Raji (cell line): Measurements from ENCODE around the gene COA5.

Experiments used
- POLR2A ChIP-seq: IDR thresholded peaks from 2 replicates; pipeline ENCODE4 v1.6.1; 2011; ENCODE audit warnings: low read depth, low read length, control low read depth; ENCODE audit not compliant: insufficient read depth

Gene COA5

DNA sequence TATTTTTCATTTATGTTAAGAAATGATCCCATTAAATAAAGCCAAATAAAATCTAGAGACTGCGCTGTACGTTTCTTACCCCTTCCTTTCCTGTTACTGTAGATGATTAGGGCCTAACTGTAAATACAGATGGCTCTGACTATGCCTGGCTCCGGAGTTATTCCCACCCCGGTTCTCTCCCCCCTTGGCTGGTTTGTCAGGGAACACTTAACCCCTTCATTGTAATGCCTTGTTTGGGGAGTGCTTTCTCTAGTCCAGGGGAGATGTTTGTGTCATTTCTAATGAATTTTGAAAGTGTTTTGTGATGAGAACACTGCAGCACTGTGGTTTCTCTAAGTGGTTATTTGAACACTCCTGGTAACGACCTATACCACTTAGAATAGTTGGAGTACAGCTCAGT, 8.8 kb upstream of the COA5 start:
- TF ChIP-seq POLR2A: no peak

DNA sequence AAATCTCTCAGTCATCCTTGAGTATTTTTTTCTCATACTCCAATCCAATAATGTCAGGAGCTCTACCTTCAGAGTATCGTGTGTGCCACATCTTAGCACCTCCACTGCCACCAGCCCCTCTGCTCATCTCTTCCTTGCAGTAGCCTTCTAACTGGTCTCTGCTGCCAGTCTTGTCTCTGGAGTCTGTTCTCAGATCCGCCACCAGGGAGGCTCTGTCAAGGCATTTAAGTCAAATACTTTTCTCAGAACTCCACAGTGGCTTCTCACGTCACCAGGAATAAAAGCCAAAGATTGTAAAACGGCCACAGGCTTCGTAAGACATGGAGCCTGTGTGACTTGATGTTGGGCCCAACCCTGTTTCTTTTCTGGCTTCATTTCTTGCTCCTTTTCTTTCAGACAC, 7.2 kb upstream of the COA5 start:
- TF ChIP-seq POLR2A: no peak

GRCh38 chr2:98614024-98614739, 5.9 kb upstream of the COA5 start:
- no peak for TF ChIP-seq POLR2A

- TF ChIP-seq POLR2A: no peak
Observed at GRCh38 chr2:98608962-98609604, 771 bp upstream of the COA5 start.

- TF ChIP-seq POLR2A: no peak
Observed at GRCh38 chr2:98607741-98608115, 584 bp downstream of the COA5 start.

GRCh38 chr2:98607104-98607503, 1.2 kb downstream of the COA5 start:
- no peak for TF ChIP-seq POLR2A

- no peak for TF ChIP-seq POLR2A
Observed at GRCh38 chr2:98606431-98606830, 1.9 kb downstream of the COA5 start.

GRCh38 chr2:98605076-98605475, 3.2 kb downstream of the COA5 start:
- no peak for TF ChIP-seq POLR2A

DNA sequence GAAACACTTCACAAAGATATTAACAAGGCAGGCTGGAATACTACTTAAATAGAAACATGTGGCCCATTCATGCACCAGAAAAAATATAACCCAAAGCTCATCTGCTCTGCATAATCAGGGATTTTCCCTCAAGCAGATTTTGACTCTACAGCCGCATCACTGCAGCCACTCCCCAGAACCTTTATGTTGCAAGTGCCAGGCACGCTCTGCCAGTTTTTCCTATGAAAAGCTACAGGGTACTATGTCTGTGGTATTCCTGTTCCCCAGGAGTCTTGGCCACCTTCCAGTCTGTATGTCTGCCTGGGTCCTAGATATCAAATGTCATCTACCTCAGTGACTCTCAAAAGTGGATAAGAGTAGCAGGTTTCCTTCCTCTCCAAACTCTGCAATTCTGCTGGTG, 3.8 kb downstream of the COA5 start:
- no peak for TF ChIP-seq POLR2A

GRCh38 chr2:98601532-98602132, 6.7 kb downstream of the COA5 start:
- TF ChIP-seq POLR2A: no peak

DNA sequence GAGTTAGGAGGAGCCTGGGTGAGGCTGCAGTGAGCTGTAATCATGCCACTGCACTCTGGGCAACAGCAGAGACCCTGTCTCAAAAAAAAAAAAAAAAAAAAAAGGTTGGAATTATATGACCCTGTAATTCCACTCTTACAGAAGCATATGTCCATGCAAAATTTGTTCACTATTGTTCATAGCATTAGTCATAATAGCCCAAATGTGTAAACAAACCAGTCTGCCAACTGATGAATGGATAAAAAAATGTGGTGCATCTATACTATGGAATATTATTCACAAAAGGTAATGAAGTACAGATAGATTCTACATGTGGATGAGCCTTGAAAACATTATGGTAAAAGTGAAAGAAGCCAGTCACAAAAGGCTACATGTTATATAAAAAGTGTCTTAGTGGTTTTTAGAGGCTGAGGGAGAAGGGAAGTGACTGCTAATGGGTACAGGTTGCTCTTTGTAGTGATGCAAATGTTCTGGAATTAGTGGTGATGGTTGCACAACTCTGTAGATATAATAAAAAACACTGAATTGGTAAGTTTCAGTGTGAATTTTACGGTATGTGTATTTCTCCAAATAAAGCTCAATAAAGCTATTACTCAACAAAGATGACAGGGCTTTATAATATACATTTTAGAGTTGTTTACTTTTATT, 9.4 kb downstream of the COA5 start:
- TF ChIP-seq POLR2A: no peak

GRCh38 chr2:98592565-98592964, 15.7 kb downstream of the COA5 start:
- no peak for TF ChIP-seq POLR2A

DNA sequence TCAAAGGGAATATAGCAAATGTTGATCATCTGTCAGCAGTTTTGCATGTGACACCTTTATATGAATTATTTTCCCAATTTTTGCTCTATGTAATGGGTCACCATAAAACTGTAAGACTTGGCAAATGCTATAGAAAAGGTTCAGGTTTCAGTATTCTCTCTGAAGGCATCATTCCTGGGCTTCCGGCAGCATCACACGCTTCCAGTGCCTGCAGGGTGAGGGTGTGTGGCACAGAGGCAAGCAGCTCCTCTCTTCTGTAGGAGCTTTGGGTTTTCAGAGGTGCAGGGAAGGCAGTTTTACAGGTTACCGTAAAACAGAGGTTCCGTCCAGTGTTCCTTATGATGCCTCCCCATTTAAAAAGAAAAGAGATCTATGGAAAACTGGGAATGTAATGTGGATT, 18.8 kb downstream of the COA5 start:
- no peak for TF ChIP-seq POLR2A

- no peak for TF ChIP-seq POLR2A
Observed at GRCh38 chr2:98588880-98589431, 19.4 kb downstream of the COA5 start.

DNA sequence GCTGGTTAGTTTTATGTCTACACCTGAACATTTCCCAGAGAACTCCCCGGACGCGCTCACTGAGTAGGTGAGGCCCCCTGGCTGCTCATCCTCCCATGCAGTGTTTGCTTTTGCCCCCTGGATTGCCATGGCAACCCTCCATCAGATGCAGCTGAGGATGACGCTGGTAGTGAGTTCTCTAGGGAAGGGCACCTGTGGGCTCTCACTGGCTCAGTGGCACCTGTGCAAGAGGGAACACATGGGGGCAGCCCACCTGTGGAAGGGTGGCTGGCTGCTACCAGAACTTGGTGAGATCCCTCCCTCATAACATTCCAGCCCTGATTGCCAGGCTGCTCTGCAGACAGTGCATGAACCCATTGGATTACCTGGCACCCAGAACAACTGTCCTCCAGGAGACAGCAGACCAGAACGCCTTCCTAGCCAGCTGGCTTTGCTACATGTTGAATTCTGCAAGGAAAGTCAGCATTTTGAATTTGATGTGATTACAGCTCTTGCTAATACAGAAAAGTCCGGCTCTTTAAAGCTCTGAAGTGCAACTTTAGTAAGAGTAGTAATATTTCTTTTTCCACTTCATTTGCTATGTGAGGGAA, 21.7 kb downstream of the COA5 start:
- TF ChIP-seq POLR2A: no peak

- TF ChIP-seq POLR2A: no peak
Observed at GRCh38 chr2:98585386-98585785, 22.9 kb downstream of the COA5 start.
